PC-3 (cell line): Measurements from ENCODE around the gene MAPK9.

ENCODE experiments used
- EZH2 ChIP-seq: fragments of 300-600 bp; sonication (generic); IDR thresholded peaks from one replicate; pipeline ENCODE4 v1.6.1; 2017; ENCODE audit warnings: antibody characterized with exemption, mild to moderate bottlenecking, low read length; ENCODE audit not compliant: unreplicated experiment
- EZH2phosphoT487 ChIP-seq: fragments of 300-600 bp; sonication (generic); IDR thresholded peaks from 2 replicates; pipeline ENCODE4 v1.6.1; 2018; ENCODE audit warnings: mild to moderate bottlenecking, antibody characterized with exemption, low read length, borderline replicate concordance
- TF ChIP-seq, protein P1 (sequence below): fragments of 300-600 bp; sonication (generic); conservative IDR thresholded peaks from 2 replicates; pipeline ENCODE4 v1.5.1; 2017; ENCODE audit warnings: antibody characterized with exemption, low read depth, mild to moderate bottlenecking, low read length

DNA sequence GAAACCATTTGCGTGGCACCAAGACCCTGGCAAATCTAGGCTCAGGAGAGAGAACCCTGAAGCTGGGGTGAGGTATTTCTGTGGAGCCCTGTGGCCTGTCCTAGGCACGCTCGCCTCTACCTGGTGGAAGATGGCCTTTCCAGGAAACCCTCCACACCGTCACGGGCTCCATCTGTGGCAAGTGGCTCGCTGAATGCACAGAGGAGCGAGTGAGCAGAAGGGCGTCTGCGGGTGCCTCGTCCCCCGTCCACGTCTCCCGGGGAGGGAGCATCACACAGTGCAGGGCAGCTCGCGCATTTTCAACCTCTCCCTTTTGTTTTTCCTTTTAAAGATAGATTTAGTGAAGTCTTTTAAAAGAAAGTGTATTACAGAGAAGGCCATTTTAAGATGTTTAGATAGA is 57.6 kb downstream of the MAPK9 start:
- TF ChIP-seq EZH2 (no peak), EZH2phosphoT487 (no peak)
- TF ChIP-seq, protein P1, sequence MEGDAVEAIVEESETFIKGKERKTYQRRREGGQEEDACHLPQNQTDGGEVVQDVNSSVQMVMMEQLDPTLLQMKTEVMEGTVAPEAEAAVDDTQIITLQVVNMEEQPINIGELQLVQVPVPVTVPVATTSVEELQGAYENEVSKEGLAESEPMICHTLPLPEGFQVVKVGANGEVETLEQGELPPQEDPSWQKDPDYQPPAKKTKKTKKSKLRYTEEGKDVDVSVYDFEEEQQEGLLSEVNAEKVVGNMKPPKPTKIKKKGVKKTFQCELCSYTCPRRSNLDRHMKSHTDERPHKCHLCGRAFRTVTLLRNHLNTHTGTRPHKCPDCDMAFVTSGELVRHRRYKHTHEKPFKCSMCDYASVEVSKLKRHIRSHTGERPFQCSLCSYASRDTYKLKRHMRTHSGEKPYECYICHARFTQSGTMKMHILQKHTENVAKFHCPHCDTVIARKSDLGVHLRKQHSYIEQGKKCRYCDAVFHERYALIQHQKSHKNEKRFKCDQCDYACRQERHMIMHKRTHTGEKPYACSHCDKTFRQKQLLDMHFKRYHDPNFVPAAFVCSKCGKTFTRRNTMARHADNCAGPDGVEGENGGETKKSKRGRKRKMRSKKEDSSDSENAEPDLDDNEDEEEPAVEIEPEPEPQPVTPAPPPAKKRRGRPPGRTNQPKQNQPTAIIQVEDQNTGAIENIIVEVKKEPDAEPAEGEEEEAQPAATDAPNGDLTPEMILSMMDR: no peak
